Neutrophil (primary cell): Measurements from ENCODE around the gene ATAD1.

Experiments
- H3K27ac ChIP-seq: fragments of 200-600 bp; sonication (generic); 2 replicates; pipeline ENCODE4 v1.5.1; 2016; ENCODE audit warnings: mild to moderate bottlenecking, moderate library complexity
- H3K27me3 ChIP-seq: fragments of 200-600 bp; sonication (generic); 2 replicates; pipeline ENCODE4 v1.6.0; 2016; ENCODE audit warnings: mild to moderate bottlenecking
- H3K36me3 ChIP-seq: fragments of 200-600 bp; sonication (generic); 2 replicates; pipeline ENCODE4 v1.5.1; 2017
- H3K4me1 ChIP-seq, 2 experiments: fragments of 200-600 bp in 1 of 2; sonication (generic) in 1 of 2; 1 replicate in 1 of 2; 2 replicates in 1 of 2; pipeline versions ENCODE4 v1.5.1 to v1.6.1; 2013 to 2016; ENCODE audit warnings: low read depth in 1 of 2, low read length in 1 of 2, mild to moderate bottlenecking in 1 of 2, moderate library complexity in 1 of 2; ENCODE audit not compliant: control insufficient read depth in 1 of 2, insufficient read depth in 1 of 2
- H3K4me3 ChIP-seq, 2 experiments: fragments of 200-600 bp in 1 of 2; sonication (generic) in 1 of 2; 1 replicate in 1 of 2; 2 replicates in 1 of 2; pipeline ENCODE4 v1.5.1; 2013 to 2016; ENCODE audit warnings: low read depth in 1 of 2, low read length in 1 of 2, mild to moderate bottlenecking in 1 of 2, moderate library complexity in 1 of 2
- H3K9me3 ChIP-seq: fragments of 200-600 bp; sonication (generic); 2 replicates; pipeline ENCODE4 v1.5.1; 2016
- TF ChIP-seq, protein P1 (sequence below): fragments of 200-600 bp; sonication (generic); IDR thresholded peaks from 2 replicates; pipeline ENCODE4 v1.5.1; 2016; ENCODE audit warnings: antibody characterized with exemption

The ATAD1 gene

DNA sequence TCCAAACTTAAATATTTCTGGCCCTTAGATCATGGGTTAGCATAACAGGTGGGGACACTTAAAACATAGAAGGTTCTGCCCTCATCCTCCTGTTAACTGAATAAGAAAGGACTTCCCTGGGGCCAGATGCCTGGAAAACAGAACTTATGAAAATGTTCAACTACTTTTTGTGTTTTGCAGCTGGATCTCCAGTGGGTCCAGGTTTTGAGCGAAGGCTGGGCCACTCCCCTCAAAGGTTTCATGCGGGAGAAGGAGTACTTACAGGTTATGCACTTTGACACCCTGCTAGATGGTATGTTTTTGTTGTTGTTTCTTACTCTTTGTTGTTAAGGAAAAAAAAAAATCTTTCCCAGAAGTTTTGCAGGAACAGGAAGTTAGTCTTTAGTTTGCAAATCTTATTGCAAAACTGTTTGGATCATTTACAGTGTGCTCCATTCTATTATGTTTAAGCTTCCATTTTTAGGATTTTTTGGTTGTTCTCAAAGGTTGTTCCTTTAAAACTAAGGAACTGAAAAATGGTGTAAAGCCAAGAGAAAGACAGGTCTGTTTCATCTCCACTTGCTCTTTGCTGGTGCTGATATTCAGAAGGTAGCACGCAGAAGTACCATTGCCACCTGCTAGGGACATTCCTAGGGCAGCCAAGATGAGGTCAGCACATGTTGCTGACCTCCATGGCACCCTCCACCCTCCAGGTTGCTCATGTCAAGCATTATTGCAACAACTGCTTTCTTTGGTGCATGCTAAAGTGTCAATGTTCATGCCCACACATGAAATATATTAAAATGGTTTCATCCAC lies 102.3 kb downstream of the ATAD1 start:
- Histone ChIP-seq H3K4me1 (peaks cover 11 to 12% of the 10 kb centered on the region in 2 experiments), H3K27me3 (no peaks in the 10 kb centered on the region), H3K4me3 (no peak overlapping the region), H3K9me3 (no peaks in the 10 kb centered on the region), H3K36me3 (peaks cover 5% of the 10 kb centered on the region), H3K27ac (peak overlapping the region; percentile 19)
- TF ChIP-seq, protein P1, sequence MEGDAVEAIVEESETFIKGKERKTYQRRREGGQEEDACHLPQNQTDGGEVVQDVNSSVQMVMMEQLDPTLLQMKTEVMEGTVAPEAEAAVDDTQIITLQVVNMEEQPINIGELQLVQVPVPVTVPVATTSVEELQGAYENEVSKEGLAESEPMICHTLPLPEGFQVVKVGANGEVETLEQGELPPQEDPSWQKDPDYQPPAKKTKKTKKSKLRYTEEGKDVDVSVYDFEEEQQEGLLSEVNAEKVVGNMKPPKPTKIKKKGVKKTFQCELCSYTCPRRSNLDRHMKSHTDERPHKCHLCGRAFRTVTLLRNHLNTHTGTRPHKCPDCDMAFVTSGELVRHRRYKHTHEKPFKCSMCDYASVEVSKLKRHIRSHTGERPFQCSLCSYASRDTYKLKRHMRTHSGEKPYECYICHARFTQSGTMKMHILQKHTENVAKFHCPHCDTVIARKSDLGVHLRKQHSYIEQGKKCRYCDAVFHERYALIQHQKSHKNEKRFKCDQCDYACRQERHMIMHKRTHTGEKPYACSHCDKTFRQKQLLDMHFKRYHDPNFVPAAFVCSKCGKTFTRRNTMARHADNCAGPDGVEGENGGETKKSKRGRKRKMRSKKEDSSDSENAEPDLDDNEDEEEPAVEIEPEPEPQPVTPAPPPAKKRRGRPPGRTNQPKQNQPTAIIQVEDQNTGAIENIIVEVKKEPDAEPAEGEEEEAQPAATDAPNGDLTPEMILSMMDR = no peak

DNA sequence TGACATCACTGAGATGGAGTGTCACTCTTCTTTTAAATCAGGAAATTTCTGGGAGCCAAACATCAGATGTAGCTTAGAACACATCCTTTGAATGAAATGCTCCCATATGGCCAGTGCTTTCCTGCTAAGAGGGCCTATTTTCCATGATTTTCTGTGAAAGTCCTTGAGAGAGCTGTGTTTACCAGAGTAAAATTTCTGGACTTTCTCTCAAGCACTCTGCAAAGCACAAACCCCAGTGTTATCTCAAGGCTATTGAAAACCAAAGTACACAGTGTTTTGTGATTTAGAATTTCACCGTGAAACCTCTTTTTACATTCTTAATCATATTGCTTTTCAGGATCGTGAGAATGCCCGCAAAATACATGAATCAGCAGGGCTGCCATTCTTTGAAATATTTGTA lies 104.3 kb downstream of the ATAD1 start:
- no peak overlapping the region for H3K4me3 ChIP-seq
- peaks cover 11 to 12% of the 10 kb centered on the region in 2 experiments for H3K4me1 ChIP-seq
- H3K36me3 ChIP-seq = peaks cover 8% of the 10 kb centered on the region
- H3K27me3 ChIP-seq = no peaks in the 10 kb centered on the region
- no peaks in the 10 kb centered on the region for H3K9me3 ChIP-seq
- H3K27ac ChIP-seq = no peak overlapping the region
- TF ChIP-seq, protein P1 = no peak

DNA sequence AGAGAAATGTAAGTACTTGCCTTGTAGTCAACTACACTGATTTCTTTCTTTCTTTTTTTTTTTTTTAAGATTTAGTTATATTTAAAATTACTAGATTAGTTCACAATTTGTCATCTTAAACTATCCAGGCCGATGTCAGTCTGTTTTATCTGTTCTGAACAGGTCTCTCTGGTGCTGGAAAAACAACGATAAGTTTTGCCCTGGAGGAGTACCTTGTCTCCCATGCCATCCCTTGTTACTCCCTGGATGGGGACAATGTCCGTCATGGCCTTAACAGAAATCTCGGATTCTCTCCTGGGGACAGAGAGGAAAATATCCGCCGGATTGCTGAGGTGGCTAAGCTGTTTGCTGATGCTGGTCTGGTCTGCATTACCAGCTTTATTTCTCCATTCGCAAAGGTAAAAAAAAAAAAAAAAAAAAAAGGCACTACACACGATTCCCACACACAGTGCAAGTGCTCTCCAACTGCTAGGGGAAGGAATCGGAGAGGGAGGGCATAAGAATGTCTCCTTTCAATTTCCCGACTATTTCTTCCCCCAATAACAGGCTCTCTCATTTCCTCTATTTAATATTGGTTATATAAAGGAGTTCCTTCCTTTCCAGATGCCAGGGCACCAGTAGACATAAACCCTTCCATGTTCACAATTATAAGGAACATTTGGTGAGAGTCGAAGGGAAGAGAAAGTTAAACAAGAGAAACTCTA lies 105.0 kb downstream of the ATAD1 start:
- Histone ChIP-seq H3K27me3 (no peaks in the 10 kb centered on the region), H3K4me3 (no peak overlapping the region), H3K4me1 (peaks cover 11 to 12% of the 10 kb centered on the region in 2 experiments), H3K36me3 (peaks cover 8% of the 10 kb centered on the region), H3K27ac (no peak overlapping the region), H3K9me3 (no peaks in the 10 kb centered on the region)
- TF ChIP-seq, protein P1 = no peak

DNA sequence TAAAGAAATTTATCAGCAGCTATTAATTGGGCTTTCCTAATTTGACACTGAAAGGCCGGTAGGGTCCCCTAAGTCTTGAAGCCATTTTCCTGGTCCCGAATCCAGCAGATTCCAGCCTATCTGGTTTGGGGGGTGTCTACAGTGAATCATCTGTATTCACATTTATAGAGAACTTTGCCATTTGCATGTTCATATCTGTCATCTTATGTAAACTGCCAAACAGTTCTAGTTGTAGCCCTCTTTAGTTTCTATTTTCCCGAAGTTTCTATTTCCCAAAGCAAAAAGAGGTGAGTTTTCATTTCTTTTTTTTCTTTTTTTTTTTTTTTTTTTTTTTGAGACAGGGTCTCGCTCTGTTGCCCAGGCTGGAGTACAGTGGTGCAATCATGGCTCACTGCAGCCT lies 110.8 kb downstream of the ATAD1 start:
- H3K27me3 ChIP-seq = no peaks in the 10 kb centered on the region
- H3K36me3 ChIP-seq = peaks cover 3% of the 10 kb centered on the region
- H3K4me1 ChIP-seq = no peaks in the 10 kb centered on the region
- H3K4me3 ChIP-seq = no peak overlapping the region
- H3K27ac ChIP-seq = no peak overlapping the region
- H3K9me3 ChIP-seq = no peaks in the 10 kb centered on the region
- TF ChIP-seq, protein P1 = no peak

DNA sequence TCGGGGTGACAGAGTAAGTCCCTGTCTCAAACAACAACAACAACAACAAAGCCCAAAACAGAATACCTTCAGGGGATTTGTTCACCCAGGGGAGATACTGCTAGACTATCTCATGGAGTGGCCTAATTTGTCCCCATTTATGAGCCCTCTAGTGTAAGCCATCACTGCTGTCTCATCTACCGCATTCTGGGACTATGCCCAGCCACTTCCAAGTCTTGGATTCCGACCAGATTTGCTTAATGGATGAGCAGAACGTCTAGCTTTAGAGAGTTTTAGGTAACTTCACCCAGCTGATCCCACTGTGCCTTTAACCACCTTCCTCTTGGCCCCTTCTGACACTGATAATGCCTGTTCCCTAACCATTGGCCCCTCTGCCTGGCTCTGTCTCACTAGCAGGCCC lies 111.3 kb downstream of the ATAD1 start:
- Histone ChIP-seq H3K4me1 (no peaks in the 10 kb centered on the region), H3K27ac (no peak overlapping the region), H3K9me3 (no peaks in the 10 kb centered on the region), H3K36me3 (peaks cover 3% of the 10 kb centered on the region), H3K4me3 (no peak overlapping the region), H3K27me3 (no peaks in the 10 kb centered on the region)
- TF ChIP-seq, protein P1 = no peak
